Stimulated activated CD4-positive, alpha-beta T cell treated with anti-CD3 and anti-CD28 coated beads, Interleukin-12 subunit alpha, Interleukin-12 subunit beta, amount 100 ng/mL, for 24 hours (primary cell): ENCODE results near the gene RPS6KC1.
A peak's percentile ranks its signal among the peaks of the same experiment; 100 is the strongest.
"Not testable (repeated sequence)": the region's sequence is repeated elsewhere in the genome, so short reads cannot be mapped to it uniquely, and the experiment has no call there.

Experiments used
- DNase-seq, 2 experiments: peaks; one replicate each; pipeline ENCODE4 v3.0.0-alpha.2; 2020; ENCODE audit warnings: low read depth in 2 of 2

The RPS6KC1 gene, protein sequence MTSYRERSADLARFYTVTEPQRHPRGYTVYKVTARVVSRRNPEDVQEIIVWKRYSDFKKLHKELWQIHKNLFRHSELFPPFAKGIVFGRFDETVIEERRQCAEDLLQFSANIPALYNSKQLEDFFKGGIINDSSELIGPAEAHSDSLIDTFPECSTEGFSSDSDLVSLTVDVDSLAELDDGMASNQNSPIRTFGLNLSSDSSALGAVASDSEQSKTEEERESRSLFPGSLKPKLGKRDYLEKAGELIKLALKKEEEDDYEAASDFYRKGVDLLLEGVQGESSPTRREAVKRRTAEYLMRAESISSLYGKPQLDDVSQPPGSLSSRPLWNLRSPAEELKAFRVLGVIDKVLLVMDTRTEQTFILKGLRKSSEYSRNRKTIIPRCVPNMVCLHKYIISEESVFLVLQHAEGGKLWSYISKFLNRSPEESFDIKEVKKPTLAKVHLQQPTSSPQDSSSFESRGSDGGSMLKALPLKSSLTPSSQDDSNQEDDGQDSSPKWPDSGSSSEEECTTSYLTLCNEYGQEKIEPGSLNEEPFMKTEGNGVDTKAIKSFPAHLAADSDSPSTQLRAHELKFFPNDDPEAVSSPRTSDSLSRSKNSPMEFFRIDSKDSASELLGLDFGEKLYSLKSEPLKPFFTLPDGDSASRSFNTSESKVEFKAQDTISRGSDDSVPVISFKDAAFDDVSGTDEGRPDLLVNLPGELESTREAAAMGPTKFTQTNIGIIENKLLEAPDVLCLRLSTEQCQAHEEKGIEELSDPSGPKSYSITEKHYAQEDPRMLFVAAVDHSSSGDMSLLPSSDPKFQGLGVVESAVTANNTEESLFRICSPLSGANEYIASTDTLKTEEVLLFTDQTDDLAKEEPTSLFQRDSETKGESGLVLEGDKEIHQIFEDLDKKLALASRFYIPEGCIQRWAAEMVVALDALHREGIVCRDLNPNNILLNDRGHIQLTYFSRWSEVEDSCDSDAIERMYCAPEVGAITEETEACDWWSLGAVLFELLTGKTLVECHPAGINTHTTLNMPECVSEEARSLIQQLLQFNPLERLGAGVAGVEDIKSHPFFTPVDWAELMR

DNA sequence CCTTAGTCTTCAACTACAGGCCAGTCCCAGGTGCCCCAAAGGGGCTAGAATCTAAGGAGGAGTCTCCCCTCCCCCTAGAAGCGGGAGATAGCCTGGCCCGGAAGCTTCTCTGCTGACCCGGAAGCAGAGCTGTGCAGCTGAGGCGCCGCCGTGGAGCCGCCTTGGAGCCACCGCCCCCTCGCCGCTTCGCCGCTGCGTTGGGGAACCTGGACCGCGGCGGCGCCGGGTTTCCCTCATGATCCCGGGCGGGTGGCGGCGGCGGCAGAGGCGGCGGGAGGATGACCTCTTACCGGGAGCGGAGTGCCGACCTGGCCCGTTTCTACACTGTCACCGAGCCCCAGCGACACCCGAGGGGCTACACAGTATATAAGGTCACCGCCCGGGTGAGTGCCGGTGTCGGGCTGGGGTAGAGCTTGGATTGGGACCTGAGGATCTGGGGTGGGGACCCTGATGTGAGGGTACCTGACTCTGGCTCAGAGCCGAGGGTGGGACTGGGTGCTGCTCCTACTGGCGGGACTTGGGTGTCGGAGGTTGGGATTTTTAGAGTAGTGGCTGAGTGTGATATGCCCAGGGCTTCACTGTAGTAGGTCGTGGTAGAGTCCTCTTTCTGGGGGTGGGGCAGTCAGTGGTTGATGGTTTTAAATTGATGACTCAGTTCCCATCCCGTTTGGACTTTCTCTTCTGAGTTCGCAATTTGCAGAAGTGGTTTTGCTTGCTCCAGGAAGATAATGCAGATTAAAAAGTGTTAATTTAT, at the start of gene RPS6KC1:
TSS of gene RPS6KC1 (plus strand) at position 115 of the 754 bp plus-strand sequence. CDS start at position 279, 164 bp downstream.
- DNase-seq = peak; percentile 67 to 79

DNA sequence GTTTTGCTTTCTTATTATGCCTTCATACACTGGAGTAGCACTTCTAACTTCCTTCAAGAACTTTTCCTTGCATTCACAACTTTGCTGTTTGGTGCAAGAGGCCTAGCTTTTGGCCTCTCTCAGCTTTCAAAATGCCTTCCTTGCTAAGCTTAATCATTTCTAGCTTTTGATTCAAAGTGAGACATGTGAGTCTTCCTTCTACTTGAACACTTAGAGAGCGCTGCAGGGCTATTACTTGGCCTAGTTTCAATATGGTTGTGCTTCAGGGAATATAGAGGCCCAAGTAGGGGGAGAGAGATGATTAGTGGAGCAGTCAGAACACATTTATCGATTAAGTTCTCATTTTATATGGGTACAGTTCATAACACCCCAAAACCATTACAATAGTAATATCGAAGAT, 47.8 kb upstream of the RPS6KC1 start:
- no peak for DNase-seq

DNA sequence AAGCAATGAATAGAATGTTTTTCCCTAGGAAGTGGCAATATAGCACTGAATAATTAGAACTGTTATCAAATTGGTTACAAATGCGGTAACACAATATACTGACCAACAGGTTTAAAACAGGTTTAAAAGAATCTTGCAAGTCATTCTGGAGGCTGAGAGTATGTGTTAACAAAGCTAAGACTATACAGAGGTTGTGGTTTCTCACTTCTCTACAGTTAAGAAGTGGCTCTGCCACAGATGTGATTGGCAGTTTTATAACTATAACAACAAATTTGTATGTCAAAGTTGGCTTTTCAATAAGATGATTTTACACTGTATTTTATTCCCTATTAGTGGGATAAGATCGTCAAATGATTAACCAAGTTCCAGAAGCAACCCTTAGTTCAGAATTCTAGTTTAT, 42.5 kb upstream of the RPS6KC1 start:
- no peak for DNase-seq

DNA sequence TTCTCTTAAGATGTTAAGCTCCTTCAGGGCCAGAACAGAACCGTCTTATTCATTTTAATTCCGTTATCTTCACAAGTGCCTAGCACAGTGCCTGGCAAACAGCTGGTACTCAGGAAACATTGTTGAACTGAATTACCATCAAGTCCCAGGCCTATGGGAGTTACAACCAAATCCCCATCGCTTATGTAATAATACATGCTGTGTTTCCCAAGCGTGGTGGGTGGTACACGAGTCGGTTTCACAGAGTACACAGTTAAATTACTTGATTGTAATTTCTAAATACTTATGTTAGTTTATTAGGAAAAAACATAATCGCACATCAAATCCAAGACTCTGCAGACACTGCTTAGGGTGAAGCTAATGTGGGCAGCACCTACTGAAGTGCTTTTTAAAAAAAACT, 36.4 kb upstream of the RPS6KC1 start:
- DNase-seq = no peak

DNA sequence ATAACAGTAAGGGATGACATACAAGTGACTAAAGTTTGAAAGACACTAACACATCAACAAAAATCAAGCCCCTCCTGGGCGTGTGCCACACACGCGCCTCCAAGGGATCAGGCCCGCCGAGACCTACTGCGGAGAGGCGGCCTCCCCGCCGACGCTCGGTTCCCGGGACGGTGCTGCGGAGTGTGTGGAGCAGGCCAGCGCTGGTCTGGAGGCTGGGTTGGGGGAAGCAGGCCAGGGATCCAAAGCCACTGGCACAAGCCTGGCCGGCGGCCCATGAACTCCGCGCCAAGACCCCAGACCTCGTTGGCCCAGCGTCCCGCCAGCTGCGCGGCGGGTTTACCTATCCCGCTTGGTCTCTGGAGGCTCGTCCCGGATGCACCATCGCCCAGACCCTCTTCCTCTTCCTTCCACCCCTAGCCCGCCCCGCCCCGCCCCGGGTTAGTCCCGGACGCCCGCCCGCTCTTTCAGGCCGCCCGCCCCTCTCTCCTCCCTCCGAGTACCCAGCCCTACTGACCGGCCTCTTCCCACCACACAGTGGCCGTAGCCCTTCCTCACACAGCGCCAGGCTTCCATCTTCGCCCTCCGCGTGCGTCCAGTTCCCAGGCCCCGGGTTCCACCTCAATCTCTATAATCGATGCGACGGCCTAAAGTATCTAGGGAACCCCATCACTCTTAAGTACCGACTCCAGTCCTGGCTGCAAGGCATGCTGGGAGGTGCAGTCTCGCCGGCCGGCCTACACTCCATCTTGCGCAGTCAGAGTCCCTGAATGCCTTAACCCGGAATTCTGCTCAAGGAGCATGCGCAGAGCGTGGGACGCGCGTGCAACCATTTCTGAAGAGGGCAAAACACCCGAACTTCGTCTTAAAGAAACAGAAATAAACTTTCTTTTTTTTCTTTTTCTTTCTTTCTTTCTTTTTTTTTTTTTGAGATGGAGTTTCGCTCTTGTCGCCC, 35.7 kb upstream of the RPS6KC1 start, which contains the start of gene ANGEL2:
TSS of gene ANGEL2 (minus strand) at position 769 of the 952 bp plus-strand sequence. CDS start at position 573, 196 bp downstream.
- peak; percentile 92 to 94 for DNase-seq

DNA sequence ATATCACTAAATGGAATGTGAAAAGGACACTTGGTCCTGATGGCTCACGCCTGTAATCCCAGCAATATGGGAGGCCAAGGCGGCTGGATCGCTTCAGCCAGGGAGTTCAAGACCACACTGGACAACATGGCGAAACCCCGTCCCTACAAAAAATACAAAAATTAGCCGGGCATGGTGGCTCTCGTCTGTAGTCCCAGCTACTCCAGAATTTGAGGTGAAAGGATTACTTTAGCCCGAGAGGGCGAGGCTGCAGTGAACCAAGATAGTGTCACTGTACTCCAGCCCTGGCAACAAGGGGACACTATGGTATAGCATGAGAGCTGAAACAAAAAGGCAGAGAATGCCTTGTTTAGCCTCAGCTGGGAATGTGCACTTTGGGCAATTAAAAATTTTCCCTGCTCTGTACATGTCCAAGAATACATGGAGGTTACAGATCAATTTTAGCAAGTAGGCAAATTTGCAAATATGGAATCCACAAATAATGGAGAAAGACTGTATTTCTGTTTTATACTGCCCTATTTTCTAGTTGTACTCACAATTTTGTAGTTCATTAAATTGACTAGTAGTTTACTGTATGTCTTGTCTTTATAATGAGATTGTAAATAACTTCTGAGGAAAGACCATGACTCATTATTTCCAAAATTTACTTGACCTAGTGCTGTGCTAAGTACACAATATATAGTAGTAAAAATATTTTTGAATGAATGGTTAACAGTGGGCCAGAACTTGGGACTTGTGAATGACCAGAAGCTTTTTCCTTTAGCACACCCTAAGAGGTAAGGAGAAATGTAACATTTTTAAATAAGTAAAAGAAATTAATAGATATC, 33.4 kb upstream of the RPS6KC1 start:
- no peak for DNase-seq

DNA sequence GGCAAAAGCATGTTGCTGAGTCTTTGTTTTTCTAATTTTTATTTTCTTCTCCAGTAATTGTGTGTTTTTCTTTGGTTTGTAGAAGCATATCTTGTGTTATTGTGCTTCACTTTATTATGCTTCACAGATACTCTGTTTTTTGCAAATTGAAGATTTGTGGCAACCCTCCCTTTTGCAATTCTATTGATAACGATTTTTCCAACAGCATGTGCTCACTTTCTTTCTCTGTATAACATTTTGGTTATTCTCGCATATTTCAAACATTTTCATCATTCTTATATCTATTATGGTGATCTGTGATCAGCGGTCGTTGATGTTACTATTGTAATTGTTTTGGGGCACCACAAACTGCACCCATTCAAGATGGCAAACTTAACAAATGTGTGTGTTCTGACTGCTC, 31.6 kb upstream of the RPS6KC1 start:
- DNase-seq = no peak

DNA sequence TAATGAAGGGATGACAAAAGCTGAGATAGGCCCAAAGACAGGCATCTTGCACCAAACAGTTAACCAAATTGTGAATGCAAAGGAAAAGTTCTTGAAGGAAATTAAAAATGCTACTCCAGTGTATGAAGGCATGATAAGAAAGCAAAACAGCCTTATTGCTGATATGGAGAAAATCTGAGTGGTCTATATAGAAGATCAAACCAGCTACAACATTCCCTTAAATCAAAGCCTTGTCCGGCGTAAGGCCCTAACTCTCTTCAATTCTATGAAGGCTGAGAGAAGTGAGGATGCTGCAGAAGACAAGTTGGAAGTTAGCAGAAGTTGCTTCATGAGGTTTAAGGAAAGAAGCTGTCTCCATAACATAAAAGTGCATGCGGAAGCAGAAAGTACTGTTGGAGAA, 31.0 kb upstream of the RPS6KC1 start:
- no peak for DNase-seq

DNA sequence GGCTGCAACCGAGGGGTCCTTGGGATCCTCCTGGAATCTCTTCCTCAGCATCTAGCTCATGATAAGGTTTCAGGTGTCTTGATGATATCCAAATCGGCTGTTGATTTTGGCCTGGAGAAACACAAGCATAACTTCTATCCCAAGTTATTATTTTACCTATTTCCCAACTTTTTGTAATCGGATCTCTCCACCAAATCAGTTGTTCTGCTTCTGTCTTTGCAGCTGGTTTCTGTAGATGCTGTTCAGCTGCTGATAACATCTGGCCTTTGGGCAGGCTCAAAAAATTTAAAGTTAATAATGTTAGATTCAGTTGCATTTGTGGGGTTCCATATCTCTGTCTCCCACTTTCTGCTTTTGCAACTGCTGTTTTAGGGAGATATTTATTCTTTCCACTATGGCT, 24.0 kb upstream of the RPS6KC1 start:
- not testable (repeated sequence) for DNase-seq

DNA sequence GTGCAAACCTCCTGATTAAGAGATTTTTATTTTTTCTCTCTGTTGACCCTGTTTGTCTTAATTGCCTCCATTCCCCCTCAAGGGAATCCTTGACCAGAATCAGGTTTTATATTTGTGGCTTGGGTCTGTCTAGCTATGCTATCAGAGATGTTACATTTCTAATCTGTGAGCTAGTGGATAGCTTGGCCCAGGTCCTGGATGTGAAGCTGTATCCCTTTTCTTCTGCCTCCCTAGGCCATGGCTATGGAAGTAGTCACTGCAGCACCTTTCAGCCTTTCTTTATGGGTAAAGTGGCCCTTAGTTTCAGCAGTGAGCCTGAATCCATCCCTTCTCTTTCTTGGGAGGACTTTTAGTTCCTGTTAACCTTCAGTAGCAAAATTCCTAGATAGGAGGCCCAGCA, 18.4 kb upstream of the RPS6KC1 start:
- DNase-seq = no peak

DNA sequence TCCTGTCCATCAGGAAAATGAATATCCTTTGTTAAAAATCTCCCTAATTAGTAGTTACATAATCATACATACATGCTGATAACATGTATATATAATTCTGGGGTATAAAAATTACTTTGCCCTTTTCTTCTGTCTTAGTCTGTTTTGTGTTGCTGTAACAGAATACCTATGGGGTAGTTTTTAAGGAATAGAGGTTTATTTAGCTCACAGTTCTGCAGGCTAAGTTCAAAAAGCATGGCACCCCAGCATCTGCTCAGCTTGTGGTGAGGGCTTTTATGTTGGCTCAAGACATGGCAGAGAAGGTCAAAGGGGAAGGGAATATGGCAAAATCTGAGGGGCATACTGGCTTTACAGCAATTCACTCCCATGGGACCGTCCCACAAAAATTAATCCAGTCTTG, 16.3 kb upstream of the RPS6KC1 start:
- no peak for DNase-seq

DNA sequence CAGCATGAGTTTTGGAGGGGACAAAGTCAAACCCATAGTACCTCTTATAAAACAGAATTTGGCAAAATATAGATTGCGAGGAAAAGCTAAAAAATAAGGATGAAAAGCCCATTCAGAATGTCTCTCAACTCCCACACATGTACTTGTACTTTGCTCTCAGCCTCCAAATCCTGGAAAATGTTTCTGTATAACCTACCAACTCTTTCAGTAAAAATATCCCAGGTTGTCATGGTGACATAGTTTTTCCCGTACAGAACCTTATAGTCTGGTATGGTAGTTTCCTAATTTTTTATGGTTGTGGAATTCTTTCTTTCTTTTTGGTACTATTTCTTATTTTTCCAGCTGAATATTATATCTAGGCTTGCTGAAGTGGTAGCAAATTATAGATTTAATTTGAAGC, 15.5 kb upstream of the RPS6KC1 start:
- DNase-seq = no peak

DNA sequence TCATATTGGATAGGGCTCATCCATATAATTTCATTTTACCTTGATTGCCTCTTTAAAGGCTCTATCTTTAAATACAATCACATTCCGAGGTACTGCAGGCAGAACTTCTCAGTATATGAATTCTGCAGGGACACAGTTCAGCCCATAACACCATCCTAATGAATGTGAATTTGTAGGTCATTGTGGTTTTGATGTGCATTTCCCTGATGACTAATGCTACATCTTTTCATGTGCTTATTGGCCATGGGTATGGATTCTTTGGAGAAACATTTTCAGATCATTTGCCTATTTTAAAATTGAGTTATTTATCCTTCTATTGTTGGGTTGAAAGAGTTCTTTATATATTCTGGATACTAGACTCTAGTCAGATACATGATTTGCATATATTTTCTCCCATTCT, 9.6 kb upstream of the RPS6KC1 start:
- DNase-seq = no peak

DNA sequence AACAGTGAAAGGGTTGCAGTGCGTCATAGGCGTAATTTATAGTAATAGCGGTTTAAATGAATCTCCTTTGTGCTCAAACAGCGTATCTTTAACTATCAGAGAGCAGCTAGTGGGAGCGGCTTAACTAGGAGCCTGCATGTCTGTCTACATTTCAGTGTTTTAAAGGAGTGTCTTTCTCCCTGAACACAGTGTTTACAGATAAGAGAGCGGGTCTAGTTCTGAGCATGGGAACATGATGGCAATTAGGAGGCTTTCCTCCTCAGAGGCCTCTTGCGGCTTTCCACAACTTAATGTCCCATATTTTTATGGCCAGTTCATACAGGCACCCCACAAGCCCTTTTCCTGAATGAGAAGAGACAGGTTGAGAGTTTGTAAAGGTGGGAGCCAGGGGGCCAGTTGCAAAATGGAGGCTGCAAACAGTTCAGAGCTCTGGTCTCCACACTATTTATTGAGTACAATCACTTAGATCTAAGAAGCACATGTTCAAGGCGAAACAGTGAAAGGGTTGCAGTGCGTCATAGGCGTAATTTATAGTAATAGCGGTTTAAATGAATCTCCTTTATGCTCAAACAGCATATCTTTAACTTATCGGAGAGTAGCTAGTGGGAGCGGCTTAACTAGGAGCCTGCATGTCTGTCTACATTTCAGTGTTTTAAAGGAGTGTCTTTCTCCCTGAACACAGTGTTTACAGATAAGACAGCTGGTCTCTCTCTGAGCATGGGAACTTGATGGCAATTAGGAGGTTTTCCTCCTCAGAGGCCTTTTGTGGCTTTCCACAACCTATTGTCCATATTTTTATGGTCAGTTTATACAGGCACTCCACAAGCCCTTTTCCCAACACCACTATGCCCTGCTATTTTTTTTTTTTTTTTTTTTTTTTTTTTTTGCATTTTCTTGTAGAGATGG, 5.5 kb upstream of the RPS6KC1 start:
- not testable (repeated sequence) for DNase-seq

DNA sequence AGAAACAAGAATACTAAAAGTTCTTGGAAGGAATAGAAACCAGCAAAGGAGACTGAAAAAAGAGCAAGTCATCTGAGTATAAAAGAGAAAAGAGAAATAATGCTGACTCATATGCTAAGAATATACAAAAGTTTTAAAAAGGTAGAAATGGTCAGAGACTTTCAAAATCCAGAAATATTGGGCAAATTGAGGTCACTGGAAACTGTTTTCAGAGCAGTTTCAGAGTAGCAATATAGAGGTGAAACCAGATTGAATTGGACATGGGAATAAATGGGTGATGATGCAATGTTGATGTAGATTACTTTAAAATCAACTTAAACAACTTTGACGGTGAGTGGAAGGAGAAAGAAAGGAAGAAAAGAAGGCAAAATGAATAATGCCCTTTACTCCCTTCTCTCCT, 1.8 kb upstream of the RPS6KC1 start:
- DNase-seq = no peak

DNA sequence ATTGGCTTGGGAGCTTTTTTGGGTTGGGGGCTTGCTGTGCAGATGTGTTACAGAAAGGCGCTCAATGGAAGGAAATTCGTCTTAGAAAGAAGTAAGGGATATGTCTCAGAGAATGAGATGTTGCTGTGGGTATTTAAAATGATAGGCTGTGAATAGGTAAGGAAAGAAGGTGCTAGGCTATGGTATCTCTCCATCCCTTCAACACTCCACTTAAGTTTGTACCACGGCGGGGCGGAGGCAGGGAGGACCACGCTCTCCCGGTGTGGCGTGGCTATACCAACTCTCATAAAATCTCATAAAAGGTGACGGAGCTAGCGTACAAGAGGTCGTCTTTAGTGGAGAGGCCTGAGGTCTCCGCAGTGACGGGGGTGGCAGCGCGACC, 305 bp upstream of the RPS6KC1 start:
- no peak for DNase-seq

DNA sequence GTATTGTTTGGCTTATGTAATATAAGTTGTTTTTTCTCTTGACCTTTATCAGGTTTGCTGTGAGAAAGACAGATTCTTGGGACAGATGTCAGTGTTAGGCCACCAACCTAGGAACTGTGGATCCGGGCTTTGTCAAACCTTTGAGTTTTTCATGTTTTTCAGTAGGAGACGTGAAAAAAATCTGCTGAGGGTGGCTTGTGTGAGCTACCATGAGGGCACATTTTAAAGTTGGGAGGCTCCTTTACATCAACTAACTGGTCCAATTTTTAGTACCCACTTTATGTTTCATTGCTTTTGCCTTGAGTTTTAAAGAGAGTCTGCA, 801 bp downstream of the RPS6KC1 start:
- no peak for DNase-seq

DNA sequence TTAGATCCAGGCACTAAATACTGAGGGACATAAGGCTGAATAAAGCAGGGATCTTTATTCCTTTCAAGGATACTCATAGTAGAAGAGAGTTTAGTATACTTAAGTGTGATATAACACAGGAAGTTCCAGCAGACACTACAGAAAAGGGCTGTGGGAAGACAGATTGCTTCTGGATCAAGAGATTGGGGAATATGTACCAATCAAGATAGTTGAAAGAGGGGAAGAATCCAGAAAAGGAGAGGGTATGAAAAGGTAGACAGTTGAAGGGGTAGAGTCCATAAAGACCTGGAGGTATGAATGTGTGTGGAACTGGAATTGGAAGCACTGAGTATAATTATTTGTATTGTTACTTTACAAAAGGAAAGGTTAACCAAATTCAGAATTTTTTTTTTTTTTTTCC, 2.4 kb downstream of the RPS6KC1 start:
- DNase-seq = no peak

DNA sequence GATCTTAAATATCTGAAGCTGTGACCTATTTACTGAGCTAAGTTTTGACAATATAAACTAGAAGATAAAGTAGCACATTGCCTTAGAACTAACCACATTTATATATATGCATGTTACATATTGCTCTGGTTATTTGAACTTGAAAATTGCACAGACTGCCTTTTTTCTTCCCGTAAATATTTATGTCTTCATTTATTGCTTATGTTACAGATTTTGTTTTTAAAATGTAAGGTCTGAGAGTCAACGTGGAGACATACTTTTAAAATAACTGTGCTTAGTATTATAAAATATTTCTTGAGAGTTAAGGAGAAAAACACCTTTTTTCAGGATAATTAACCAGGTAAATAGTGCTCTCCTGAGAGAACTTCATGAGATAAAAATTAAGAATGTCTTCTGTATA, 3.1 kb downstream of the RPS6KC1 start:
- DNase-seq = no peak
